ENCODE measurements around the gene SCAF8. TPM values are rescaled to one million over a fixed set of nuclear protein-coding genes. Genes with fewer than 3 reads are reported as not detected.

SCAF8 gene
- total RNA-seq, 1 experiment from 2014 or later = 28.6 TPM

DNA sequence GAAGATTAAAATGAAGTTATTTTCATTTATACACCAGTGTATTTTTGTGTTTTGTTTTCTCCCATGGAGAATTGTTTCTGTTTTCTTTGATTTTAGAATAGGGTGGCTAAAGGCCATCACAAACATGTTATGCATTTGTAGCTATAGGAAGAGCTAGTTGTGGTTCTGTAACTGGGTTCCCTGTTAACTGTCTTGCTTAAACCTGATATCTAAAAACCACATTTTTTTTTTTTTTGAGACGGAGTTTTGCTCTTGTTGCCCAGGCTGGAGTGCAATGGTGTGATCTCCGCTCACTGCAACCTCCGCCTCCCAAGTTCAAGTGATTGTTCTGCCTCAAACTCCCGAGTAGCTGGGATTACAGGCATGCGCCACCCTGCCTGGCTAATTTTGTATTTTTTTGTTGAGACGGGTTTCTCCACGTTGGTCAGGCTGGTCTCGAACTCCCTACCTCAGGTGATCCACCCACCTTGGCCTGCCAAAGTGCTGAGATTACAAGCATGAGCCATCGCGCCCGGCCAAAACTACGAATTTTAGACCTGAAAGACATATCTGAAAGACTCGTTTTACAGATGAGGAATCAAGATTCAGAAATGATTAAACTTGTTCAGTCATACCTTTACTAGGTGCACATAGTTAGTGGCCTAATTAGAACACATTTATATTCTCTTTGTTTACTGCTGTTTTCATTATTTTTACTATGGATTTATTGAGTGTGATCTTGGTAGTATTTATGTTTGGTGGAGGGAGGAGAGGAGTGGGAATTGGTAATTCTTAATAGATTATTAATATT, 18.0 kb downstream of the SCAF8 start:
- H3K9me3 Mint-ChIP-seq (ENCODE audit: low read depth, unreplicated experiment) = no peaks in the 10 kb centered on the region
- peaks cover 18% of the 10 kb centered on the region for H3K4me1 Mint-ChIP-seq (ENCODE audit: low read depth, unreplicated experiment)
- no peak overlapping the region for H3K4me3 Mint-ChIP-seq (ENCODE audit: low read depth, unreplicated experiment)
- H3K27ac Mint-ChIP-seq (ENCODE audit: unreplicated experiment) = no peak overlapping the region
- BruUV-seq (replicated peaks) = no TSS peak
- TF ChIP-seq, protein P1, sequence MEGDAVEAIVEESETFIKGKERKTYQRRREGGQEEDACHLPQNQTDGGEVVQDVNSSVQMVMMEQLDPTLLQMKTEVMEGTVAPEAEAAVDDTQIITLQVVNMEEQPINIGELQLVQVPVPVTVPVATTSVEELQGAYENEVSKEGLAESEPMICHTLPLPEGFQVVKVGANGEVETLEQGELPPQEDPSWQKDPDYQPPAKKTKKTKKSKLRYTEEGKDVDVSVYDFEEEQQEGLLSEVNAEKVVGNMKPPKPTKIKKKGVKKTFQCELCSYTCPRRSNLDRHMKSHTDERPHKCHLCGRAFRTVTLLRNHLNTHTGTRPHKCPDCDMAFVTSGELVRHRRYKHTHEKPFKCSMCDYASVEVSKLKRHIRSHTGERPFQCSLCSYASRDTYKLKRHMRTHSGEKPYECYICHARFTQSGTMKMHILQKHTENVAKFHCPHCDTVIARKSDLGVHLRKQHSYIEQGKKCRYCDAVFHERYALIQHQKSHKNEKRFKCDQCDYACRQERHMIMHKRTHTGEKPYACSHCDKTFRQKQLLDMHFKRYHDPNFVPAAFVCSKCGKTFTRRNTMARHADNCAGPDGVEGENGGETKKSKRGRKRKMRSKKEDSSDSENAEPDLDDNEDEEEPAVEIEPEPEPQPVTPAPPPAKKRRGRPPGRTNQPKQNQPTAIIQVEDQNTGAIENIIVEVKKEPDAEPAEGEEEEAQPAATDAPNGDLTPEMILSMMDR (IDR thresholded peaks at IDR 0.05; ENCODE audit: unreplicated experiment) = no peak
- no peaks in the 10 kb centered on the region for H3K36me3 Mint-ChIP-seq (ENCODE audit: insufficient read depth, unreplicated experiment)
- no peak for DNase-seq
- H3K27me3 Mint-ChIP-seq (ENCODE audit: unreplicated experiment) = no peaks in the 10 kb centered on the region
- CTCF ChIA-PET = interaction anchor here (0.6 kb wide), 2 partner anchors 15 to 133 kb away, joined by 3 read pairs; no protein-coding TSS in a partner anchor
- intact Hi-C loops (cut with micrococcal nuclease; ENCODE audit: unreplicated experiment) = no loop called here

DNA sequence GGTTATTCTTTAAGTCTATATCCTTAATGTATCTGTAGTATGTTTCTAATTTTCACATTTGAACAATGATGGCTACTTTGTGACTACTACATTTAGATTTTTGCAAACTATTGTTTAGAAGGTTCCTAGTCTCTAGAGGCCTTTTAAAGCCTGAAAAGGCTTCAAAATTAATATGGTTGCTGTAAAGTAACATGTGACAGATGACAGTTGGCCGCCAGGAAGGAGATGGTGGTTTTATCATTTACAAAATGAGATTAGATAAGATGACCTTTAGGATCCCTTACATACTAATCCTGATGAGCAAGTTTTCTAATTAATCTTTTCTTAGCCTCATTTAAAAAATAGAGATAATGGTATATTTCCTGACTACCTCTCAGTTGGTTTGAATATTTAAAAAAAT, 18.8 kb downstream of the SCAF8 start:
- intact Hi-C loops (cut with micrococcal nuclease; ENCODE audit: unreplicated experiment) = no loop called here
- peaks cover 18% of the 10 kb centered on the region for H3K4me1 Mint-ChIP-seq (ENCODE audit: low read depth, unreplicated experiment)
- BruUV-seq (replicated peaks) = no TSS peak
- no peaks in the 10 kb centered on the region for H3K9me3 Mint-ChIP-seq (ENCODE audit: low read depth, unreplicated experiment)
- TF ChIP-seq, protein P1 (IDR thresholded peaks at IDR 0.05; ENCODE audit: unreplicated experiment) = no peak
- no peak for DNase-seq
- no peak overlapping the region for H3K4me3 Mint-ChIP-seq (ENCODE audit: low read depth, unreplicated experiment)
- H3K27ac Mint-ChIP-seq (ENCODE audit: unreplicated experiment) = no peak overlapping the region
- H3K27me3 Mint-ChIP-seq (ENCODE audit: unreplicated experiment) = no peaks in the 10 kb centered on the region
- no peaks in the 10 kb centered on the region for H3K36me3 Mint-ChIP-seq (ENCODE audit: insufficient read depth, unreplicated experiment)
- CTCF ChIA-PET = no interaction called here

DNA sequence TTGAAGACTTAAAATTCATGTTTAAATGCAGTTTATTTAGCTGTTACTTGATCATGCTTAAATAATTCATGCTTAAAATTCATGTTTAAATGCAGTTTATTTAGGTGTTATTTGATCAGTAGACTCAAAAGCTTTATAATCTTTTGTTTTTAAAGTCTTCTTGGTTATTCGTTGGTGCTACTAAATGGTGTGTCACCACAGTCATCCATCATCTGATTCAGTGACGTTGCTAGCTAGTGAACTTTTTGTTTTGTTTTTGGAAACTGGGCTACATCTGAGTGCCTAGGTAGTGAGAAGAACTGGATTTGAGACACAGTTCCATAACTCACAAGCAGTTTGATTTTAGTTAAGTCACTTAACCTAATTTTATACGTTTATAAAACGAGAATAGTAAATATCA, 20.9 kb downstream of the SCAF8 start:
- no peak for DNase-seq
- no peaks in the 10 kb centered on the region for H3K27me3 Mint-ChIP-seq (ENCODE audit: unreplicated experiment)
- intact Hi-C loops (cut with micrococcal nuclease; ENCODE audit: unreplicated experiment) = no loop called here
- H3K9me3 Mint-ChIP-seq (ENCODE audit: low read depth, unreplicated experiment) = no peaks in the 10 kb centered on the region
- H3K36me3 Mint-ChIP-seq (ENCODE audit: insufficient read depth, unreplicated experiment) = no peaks in the 10 kb centered on the region
- peaks cover 18% of the 10 kb centered on the region for H3K4me1 Mint-ChIP-seq (ENCODE audit: low read depth, unreplicated experiment)
- H3K27ac Mint-ChIP-seq (ENCODE audit: unreplicated experiment) = no peak overlapping the region
- TF ChIP-seq, protein P1 (IDR thresholded peaks at IDR 0.05; ENCODE audit: unreplicated experiment) = no peak
- no TSS peak for BruUV-seq (replicated peaks)
- CTCF ChIA-PET = no interaction called here
- H3K4me3 Mint-ChIP-seq (ENCODE audit: low read depth, unreplicated experiment) = no peak overlapping the region

DNA sequence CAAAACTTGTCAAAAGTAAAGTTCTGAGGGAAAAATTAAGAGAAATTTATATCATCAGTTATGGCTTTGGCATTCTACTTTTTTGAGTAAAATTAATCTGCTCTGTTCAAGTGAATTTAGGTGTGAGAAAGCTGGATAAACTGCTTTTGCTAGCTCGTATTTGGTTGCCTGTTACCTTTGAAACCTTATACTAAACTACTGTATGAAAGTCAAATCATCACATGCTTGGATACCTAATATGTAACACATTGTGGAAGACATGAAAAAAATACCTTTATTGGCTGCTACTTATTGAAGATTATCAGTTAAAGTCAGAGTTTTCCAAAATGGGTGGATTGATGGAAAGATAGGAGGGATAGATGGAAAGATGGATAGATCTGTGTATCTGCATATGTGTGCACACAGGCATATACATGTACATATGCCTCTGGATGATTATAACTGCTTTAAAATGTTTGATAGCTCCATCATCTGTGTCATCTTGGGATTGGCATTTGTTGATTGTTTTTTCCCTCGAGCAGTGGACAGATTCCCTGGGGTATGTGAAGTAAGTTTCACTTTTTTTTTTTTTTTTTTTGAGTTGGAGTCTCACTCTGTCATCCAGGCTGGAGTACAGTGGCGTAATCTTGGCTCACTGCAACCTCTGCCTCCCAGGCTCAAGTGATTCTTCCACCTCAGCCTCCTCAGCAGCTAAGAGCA, 24.3 kb downstream of the SCAF8 start:
- H3K27me3 Mint-ChIP-seq (ENCODE audit: unreplicated experiment) = no peaks in the 10 kb centered on the region
- no peaks in the 10 kb centered on the region for H3K36me3 Mint-ChIP-seq (ENCODE audit: insufficient read depth, unreplicated experiment)
- H3K4me1 Mint-ChIP-seq (ENCODE audit: low read depth, unreplicated experiment) = peaks cover 7% of the 10 kb centered on the region
- no peak overlapping the region for H3K27ac Mint-ChIP-seq (ENCODE audit: unreplicated experiment)
- BruUV-seq (replicated peaks) = no TSS peak
- intact Hi-C loops (cut with micrococcal nuclease; ENCODE audit: unreplicated experiment) = no loop called here
- DNase-seq = no peak
- TF ChIP-seq, protein P1 (IDR thresholded peaks at IDR 0.05; ENCODE audit: unreplicated experiment) = no peak
- H3K4me3 Mint-ChIP-seq (ENCODE audit: low read depth, unreplicated experiment) = no peak overlapping the region
- H3K9me3 Mint-ChIP-seq (ENCODE audit: low read depth, unreplicated experiment) = no peaks in the 10 kb centered on the region
- CTCF ChIA-PET = interaction anchor here (0.7 kb wide), 1 partner anchor 1688 kb away, joined by 4 read pairs; no protein-coding TSS in a partner anchor

Measured in Calu3 (cell line).